Panc1 (cell line): ENCODE data around the gene C1orf198. TPM values are rescaled to one million over a fixed set of nuclear protein-coding genes. Genes with fewer than 3 reads are reported as not detected.

ENCODE experiments used
- ATAC-seq: fragments of 200-7000 bp; cut with Tn5 transposase; 2 replicates; pipeline ENCODE4 v1.9.1; 2020; ENCODE audit warnings: mild to moderate bottlenecking, moderate library complexity
- BruUV-seq: library from RNA; stranded (reverse); fragments of 400-500 nt; replicated peaks from 2 replicates; lab custom pipeline; 2021; lab: Mats Ljungman, UMichigan
- CTCF ChIA-PET: fragments of 300-600 bp; sonication (Branson Sonifier 250); formaldehyde crosslinking; loops from one replicate; lab custom pipeline; 2022; ENCODE audit warnings: antibody characterized with exemption; lab: Charles Lee
- POLR2A ChIA-PET: fragments of 300-600 bp; sonication (Branson Sonifier 250); formaldehyde crosslinking; loops from one replicate; lab custom pipeline; 2022; ENCODE audit warnings: antibody characterized with exemption; lab: Charles Lee
- DNase-seq: peaks from one replicate; pipeline ENCODE4 v3.0.0-alpha.2; 2010; ENCODE audit warnings: low read depth, low spot score
- H3K27ac ChIP-seq: 2 replicates; pipeline ENCODE4 v1.5.1; 2011; ENCODE audit warnings: mild to moderate bottlenecking, low read length, inconsistent platforms
- H3K27me3 ChIP-seq: fragments of 200-500 bp; sonication (Bioruptor generic); 2 replicates; pipeline ENCODE4 v1.6.0; 2014; ENCODE audit warnings: low read length, inconsistent platforms; ENCODE audit not compliant: control insufficient read depth, insufficient read depth
- H3K36me3 ChIP-seq: fragments of 200-500 bp; sonication (Bioruptor generic); 2 replicates; pipeline ENCODE4 v1.5.1; 2014; ENCODE audit warnings: inconsistent platforms, mild to moderate bottlenecking, low read length, moderate library complexity; ENCODE audit not compliant: control insufficient read depth, insufficient read depth
- H3K4me1 ChIP-seq: 2 replicates; pipeline ENCODE4 v1.5.1; 2011; ENCODE audit warnings: inconsistent platforms, mild to moderate bottlenecking, low read length, moderate library complexity; ENCODE audit not compliant: control insufficient read depth, insufficient read depth
- H3K4me3 ChIP-seq, 2 experiments: 2 replicates each; pipeline ENCODE4 v1.5.1; 2011 to 2012; ENCODE audit warnings: low read depth in 2 of 2, low read length in 2 of 2, mild to moderate bottlenecking in 2 of 2, inconsistent platforms in 1 of 2, moderate library complexity in 1 of 2
- H3K9me3 ChIP-seq: fragments of 200-500 bp; sonication (Bioruptor generic); 2 replicates; pipeline ENCODE4 v1.5.1; 2014; ENCODE audit warnings: low read depth, mild to moderate bottlenecking, inconsistent platforms, low read length, moderate library complexity; ENCODE audit not compliant: control insufficient read depth, insufficient read depth
- CTCF ChIP-seq: fragments of 450-650 bp; IDR thresholded peaks from 2 replicates; pipeline ENCODE4 v1.5.1; 2017; ENCODE audit warnings: mild to moderate bottlenecking
- POLR2AphosphoS5 ChIP-seq: IDR thresholded peaks from 2 replicates; pipeline ENCODE4 v1.6.1; 2012; ENCODE audit warnings: mild to moderate bottlenecking, low read depth, low read length, moderate library complexity
- REST ChIP-seq, 2 experiments: IDR thresholded peaks; 2 replicates each; pipeline ENCODE4 v1.6.1; 2011 to 2012; ENCODE audit warnings: low read depth in 2 of 2, control low read depth in 1 of 2, low read length in 1 of 2, mild to moderate bottlenecking in 1 of 2, moderate library complexity in 1 of 2; ENCODE audit not compliant: insufficient read depth in 1 of 2
- SIN3A ChIP-seq: IDR thresholded peaks from 2 replicates; pipeline ENCODE4 v1.6.1; 2012; ENCODE audit warnings: low read depth, mild to moderate bottlenecking, low read length, moderate library complexity, borderline replicate concordance; ENCODE audit not compliant: insufficient read depth
- TCF7L2 ChIP-seq: IDR thresholded peaks from 2 replicates; pipeline ENCODE4 v1.6.1; 2011; ENCODE audit warnings: mild to moderate bottlenecking, low read depth, low read length, inconsistent platforms
- in situ Hi-C: cut with HindIII; loops from 2 replicates; pipeline ENCODE4 v1.10.0; 2016; ENCODE audit warnings: low sequenced_read_pairs, low pct_unique_long_range_greater_than_20kb
- intact Hi-C: fragments of 100-400 bp; cut with micrococcal nuclease; formaldehyde crosslinking; loops from one replicate; pipeline ENCODE4 v1.10.0; 2022; ENCODE audit not compliant: unreplicated experiment
- total RNA-seq: library from RNA; stranded (reverse); gene quantifications from one replicate; pipeline ENCODE4 v1.2.1, GENCODE V29; 2021; ENCODE audit not compliant: unreplicated experiment

The C1orf198 gene
- total RNA-seq, 1 experiment from 2014 or later, result 33.6 TPM

- intact Hi-C loops (no loop called here), in situ Hi-C loops (no loop called here)
- DNase-seq, result no peak
- H3K9me3 ChIP-seq, result no peaks in the 10 kb centered on the region
- no peak for ATAC-seq
- CTCF ChIA-PET, result no interaction called here
- no TSS peak for BruUV-seq
- H3K27ac ChIP-seq, result no peak overlapping the region
- H3K36me3 ChIP-seq, result no peaks in the 10 kb centered on the region
- POLR2A ChIA-PET, result no interaction called here
- no peaks in the 10 kb centered on the region for H3K4me1 ChIP-seq
- H3K27me3 ChIP-seq, result peaks cover 2% of the 10 kb centered on the region; the same call in 1 of the 2 replicates
- no peak overlapping the region for H3K4me3 ChIP-seq
- TF ChIP-seq TCF7L2 (no peak), REST (IDR thresholded peaks at IDR 0.05; ENCODE audit: insufficient read depth in 1 of 2, low read depth in 2 of 2, low read length in 1 of 2) (no peak), CTCF (no peak)
These were observed 29.8 kb upstream of the C1orf198 start for GRCh38 chr1:230898144-230898543.

GRCh38 chr1:230896779-230897178, 28.5 kb upstream of the C1orf198 start:
- Histone ChIP-seq H3K4me3 (no peak overlapping the region), H3K9me3 (no peaks in the 10 kb centered on the region), H3K36me3 (no peaks in the 10 kb centered on the region), H3K4me1 (no peaks in the 10 kb centered on the region), H3K27ac (no peak overlapping the region), H3K27me3 (peaks cover 2% of the 10 kb centered on the region; the same call in 1 of the 2 replicates)
- CTCF ChIA-PET, result no interaction called here
- POLR2A ChIA-PET, result no interaction called here
- intact Hi-C loops, result no loop called here
- no peak for ATAC-seq
- in situ Hi-C loops, result no loop called here
- no peak for TF ChIP-seq SIN3A
- TF ChIP-seq POLR2AphosphoS5, result no peak
- TF ChIP-seq REST (IDR thresholded peaks at IDR 0.05; ENCODE audit: insufficient read depth in 1 of 2, low read depth in 2 of 2, low read length in 1 of 2), result no peak
- no peak for TF ChIP-seq TCF7L2
- TF ChIP-seq CTCF, result no peak
- DNase-seq, result no peak
- BruUV-seq, result no TSS peak
